Smooth muscle cell of the pulmonary artery (primary cell): ENCODE measurements around the gene GLT1D1. TPM values are rescaled to one million over a fixed set of nuclear protein-coding genes. Genes with fewer than 3 reads are reported as not detected.

Experiments used
- total RNA-seq: library from RNA; depleted of rRNA; stranded (reverse); fragments of >200 nt; gene quantifications from 2 replicates; pipeline ENCODE4 v1.2.3, GENCODE V29; 2014

The GLT1D1 gene
- total RNA-seq, result under 0.01 TPM in 1 of 2 replicates, not detected in the other

DNA sequence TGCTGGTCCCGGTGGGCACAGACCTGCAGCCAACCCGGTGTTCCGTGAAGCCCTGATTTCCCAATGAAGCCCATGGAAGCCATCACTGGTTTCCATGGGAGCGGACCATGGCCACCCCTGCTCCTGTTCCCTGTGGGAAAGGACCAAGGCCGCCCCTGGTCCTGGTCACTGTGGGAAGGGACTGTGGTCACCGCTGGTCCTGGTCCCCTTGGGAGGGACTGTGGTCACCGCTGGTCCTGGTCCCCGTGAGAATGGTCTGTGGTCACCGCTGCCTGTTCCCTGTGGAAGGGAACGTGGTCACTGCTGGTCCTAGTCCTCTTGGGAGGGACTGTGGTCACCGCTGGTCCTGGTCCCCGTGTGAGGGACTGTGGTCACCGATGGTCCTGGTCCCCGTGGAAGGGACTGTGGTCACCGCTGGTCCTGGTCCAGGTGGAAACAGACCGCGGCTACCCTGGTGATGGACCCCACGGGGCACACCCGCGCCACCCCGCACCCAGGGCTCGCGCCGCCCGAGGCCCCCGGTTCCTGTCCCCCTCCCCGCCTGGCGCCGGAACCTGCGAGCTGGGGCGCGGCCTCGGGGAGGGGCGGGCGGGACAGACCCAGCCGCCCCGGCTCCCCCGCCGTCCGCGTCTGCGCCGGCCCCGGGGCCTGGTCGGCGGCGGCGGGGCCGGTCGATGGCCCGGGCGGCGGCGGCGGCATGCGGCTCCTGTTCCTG is at the start of gene GLT1D1:
TSS of gene GLT1D1 (plus strand) at position 594 of the 715 bp plus-strand sequence. CDS start at position 698, 104 bp downstream.

DNA sequence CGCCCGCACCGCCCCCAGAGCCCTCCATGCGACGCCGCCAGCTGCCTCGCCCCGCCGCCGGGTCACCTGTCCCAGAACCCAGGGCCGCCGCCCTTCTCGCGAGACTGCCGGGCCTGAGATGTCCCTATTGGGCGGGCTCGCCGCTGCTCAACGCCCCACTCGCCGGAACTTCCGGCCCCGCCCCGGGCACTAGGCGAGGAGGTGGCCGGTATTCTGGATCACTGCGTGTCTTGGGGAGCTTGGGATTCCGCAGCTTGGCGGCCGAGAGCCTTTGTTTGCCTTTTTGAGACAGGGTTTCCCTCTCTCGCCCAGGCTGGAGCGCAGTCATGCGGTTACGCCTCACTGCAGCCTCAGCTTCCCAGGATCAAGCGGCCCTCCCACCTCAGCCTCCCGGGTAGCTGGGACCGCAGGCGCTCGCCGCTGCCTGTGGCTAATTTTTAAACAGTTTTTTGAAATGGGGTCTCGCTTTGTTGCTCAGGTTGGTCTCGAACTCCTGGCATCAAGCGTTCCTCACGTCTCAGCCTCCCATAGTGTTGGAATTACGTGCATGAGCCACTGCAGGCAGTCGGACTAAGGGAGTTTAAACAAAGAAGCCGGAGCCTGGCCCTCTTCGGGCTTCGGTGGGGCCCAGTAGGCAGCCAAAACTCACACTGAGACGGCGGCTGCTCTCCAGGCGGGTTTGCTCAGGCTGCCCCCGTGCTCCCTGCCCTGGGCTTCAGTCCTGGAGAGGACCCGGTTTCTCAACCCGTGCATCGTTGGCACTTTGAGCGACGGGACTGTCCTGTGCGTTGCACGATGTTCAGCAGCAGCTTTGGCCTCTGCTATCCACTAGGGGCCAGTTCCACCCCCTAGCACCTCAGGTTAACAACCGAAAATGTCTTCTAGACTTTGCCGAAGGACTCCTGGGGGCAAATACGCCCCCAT is 29.1 kb upstream of the GLT1D1 start, which contains the start of gene SLC15A4:
TSS of gene SLC15A4 (minus strand) at position 43 of the 924 bp plus-strand sequence. CDS start at position 28, 15 bp downstream.

Other genes starting within 250 kb of the GLT1D1 start
- gene SLC15A4, start 29.5 kb upstream of the GLT1D1 start, total RNA-seq, result 60.9 and 63.6 TPM in 2 replicates